ENCODE results near the gene CELF4. TPM values are rescaled to one million over a fixed set of nuclear protein-coding genes. Genes with fewer than 3 reads are reported as not detected.

CELF4 gene
- total and polyA plus RNA-seq, 10 of the 15 experiments (the other 5 are each of a cell fraction or from before 2014, with no cell fraction given) = 0.03 to 0.32 TPM; not detected in 8

DNA sequence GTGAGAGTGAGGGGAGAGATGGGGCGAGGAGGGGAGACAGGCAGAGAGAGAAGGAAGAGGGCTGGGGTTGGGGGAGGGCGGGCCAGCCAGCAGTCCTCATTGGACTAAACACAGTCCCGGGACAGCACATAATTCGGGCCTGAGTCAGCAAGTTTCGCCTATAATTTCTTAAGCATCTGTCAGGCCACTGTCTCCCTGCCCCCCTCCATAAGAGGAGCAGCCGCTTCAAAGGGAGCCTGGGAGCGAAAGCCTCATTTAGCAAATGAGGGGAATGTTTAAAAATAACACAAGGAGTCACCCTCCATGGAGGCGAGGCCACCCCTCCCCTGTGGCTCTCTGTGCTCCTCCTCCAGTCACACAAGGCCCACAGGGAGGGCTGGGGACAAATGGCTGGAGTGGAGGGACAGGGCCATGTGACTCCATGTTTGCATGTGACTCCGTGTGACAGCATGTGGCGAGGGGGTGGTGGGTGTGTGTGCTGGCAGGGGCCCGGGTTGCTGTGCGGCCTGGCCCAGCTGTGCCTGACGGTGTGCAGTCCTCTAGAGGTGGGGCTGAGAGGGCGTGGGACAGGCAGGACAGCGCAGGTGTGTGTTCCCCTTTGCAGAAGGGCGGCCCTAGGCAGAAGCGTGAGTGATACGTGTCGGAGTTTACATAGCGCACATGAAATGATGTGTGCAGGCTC lies 162.4 kb downstream of the CELF4 start:
- Histone ChIP-seq H3K4me2 (ENCODE audit: control insufficient read depth, insufficient read depth) (no peak overlapping the region), H2AFZ (ENCODE audit: control insufficient read depth, low read depth, low read length) (no peak overlapping the region), H3K27ac (ENCODE audit: control insufficient read depth, insufficient read depth) (no peak overlapping the region), H3K9ac (ENCODE audit: control insufficient read depth, insufficient read depth, low read length) (no peak overlapping the region), H3K36me3 (ENCODE audit: control insufficient read depth in 2 of 2, insufficient read depth in 2 of 2, low read length in 1 of 2) (no peaks in the 10 kb centered on the region), H3K4me1 (ENCODE audit: control insufficient read depth, insufficient read depth, low read length) (no peaks in the 10 kb centered on the region), H4K20me1 (ENCODE audit: control insufficient read depth, insufficient read depth) (no peaks in the 10 kb centered on the region), H3K4me3 (no peak overlapping the region), H3K9me3 (replicated peaks; ENCODE audit: control insufficient read depth, insufficient read depth, low read length) (no peaks in the 10 kb centered on the region), H3K27me3 (replicated peaks in 1 of 2; ENCODE audit: control insufficient read depth in 2 of 2, insufficient read depth in 2 of 2, low read length in 1 of 2) (no peaks in the 10 kb centered on the region), H3K79me2 (ENCODE audit: control insufficient read depth, insufficient read depth, low read length) (no peaks in the 10 kb centered on the region)
- DNase-seq (ENCODE audit: low read depth, low spot score) (no peak), FAIRE-seq (no peak), ATAC-seq (no peak)
- ChIA-PET SMC1A (ENCODE audit: uncharacterized antibody, unreplicated experiment) (no interaction called here), CTCF (no interaction called here), POLR2A (no interaction called here), RAD21 (ENCODE audit: unreplicated experiment) (no interaction called here)
- TF ChIP-seq TBL1XR1 (IDR thresholded peaks at IDR 0.05; ENCODE audit: low read depth, low read length) (no peak), NFXL1 (IDR thresholded peaks at IDR 0.05; ENCODE audit: borderline replicate concordance) (no peak), PAX8 (IDR thresholded peaks at IDR 0.05) (no peak)
- TF ChIP-seq, protein P1, sequence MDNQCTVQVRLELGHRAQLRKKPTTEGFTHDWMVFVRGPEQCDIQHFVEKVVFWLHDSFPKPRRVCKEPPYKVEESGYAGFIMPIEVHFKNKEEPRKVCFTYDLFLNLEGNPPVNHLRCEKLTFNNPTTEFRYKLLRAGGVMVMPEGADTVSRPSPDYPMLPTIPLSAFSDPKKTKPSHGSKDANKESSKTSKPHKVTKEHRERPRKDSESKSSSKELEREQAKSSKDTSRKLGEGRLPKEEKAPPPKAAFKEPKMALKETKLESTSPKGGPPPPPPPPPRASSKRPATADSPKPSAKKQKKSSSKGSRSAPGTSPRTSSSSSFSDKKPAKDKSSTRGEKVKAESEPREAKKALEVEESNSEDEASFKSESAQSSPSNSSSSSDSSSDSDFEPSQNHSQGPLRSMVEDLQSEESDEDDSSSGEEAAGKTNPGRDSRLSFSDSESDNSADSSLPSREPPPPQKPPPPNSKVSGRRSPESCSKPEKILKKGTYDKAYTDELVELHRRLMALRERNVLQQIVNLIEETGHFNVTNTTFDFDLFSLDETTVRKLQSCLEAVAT (IDR thresholded peaks at IDR 0.05) = no peak
- in situ Hi-C loops (cut with MboI) (no loop called here), intact Hi-C loops (cut with micrococcal nuclease; ENCODE audit: unreplicated experiment) (no loop called here)
- BruUV-seq (replicated peaks) = no TSS peak
- WGBS (ENCODE audit: insufficient coverage, insufficient replicate concordance, low lambda C conversion rate, missing lambda C conversion rate) = 40% methylated on average over 18 of the region's 20 CpGs

DNA sequence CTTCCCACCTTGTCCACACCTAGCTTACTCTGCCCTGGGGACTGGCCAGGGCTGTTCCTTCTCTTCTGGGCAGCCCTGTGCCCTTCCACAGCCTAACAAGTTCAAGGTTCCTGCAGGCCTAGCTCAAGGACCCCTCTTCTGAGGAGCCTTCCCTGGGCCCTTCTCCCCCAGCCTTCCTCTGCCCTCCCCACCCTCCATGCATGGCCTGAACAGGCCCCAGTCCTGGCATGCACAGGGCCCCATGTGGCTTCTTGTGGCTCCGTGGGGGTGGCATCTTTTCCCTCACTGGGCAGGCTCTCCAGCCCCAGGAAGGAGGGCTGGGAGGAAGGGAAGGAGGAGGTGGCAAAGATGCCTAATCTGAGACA lies 162.9 kb downstream of the CELF4 start:
- ChIA-PET CTCF (no interaction called here), SMC1A (ENCODE audit: uncharacterized antibody, unreplicated experiment) (no interaction called here), POLR2A (no interaction called here), RAD21 (ENCODE audit: unreplicated experiment) (no interaction called here)
- intact Hi-C loops (cut with micrococcal nuclease; ENCODE audit: unreplicated experiment) = no loop called here
- H3K4me1 ChIP-seq (ENCODE audit: control insufficient read depth, insufficient read depth, low read length) = no peaks in the 10 kb centered on the region
- no peak overlapping the region for H3K4me3 ChIP-seq
- in situ Hi-C loops (cut with MboI) = no loop called here
- ATAC-seq = no peak
- no peak overlapping the region for H3K4me2 ChIP-seq (ENCODE audit: control insufficient read depth, insufficient read depth)
- no peaks in the 10 kb centered on the region for H3K27me3 ChIP-seq (replicated peaks in 1 of 2; ENCODE audit: control insufficient read depth in 2 of 2, insufficient read depth in 2 of 2, low read length in 1 of 2)
- H3K79me2 ChIP-seq (ENCODE audit: control insufficient read depth, insufficient read depth, low read length) = no peaks in the 10 kb centered on the region
- no peak for FAIRE-seq
- TF ChIP-seq, protein P2, sequence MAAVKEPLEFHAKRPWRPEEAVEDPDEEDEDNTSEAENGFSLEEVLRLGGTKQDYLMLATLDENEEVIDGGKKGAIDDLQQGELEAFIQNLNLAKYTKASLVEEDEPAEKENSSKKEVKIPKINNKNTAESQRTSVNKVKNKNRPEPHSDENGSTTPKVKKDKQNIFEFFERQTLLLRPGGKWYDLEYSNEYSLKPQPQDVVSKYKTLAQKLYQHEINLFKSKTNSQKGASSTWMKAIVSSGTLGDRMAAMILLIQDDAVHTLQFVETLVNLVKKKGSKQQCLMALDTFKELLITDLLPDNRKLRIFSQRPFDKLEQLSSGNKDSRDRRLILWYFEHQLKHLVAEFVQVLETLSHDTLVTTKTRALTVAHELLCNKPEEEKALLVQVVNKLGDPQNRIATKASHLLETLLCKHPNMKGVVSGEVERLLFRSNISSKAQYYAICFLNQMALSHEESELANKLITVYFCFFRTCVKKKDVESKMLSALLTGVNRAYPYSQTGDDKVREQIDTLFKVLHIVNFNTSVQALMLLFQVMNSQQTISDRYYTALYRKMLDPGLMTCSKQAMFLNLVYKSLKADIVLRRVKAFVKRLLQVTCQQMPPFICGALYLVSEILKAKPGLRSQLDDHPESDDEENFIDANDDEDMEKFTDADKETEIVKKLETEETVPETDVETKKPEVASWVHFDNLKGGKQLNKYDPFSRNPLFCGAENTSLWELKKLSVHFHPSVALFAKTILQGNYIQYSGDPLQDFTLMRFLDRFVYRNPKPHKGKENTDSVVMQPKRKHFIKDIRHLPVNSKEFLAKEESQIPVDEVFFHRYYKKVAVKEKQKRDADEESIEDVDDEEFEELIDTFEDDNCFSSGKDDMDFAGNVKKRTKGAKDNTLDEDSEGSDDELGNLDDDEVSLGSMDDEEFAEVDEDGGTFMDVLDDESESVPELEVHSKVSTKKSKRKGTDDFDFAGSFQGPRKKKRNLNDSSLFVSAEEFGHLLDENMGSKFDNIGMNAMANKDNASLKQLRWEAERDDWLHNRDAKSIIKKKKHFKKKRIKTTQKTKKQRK (IDR thresholded peaks at IDR 0.05; ENCODE audit: low read depth, low read length) = no peak
- TF ChIP-seq ZNF384 (IDR thresholded peaks at IDR 0.05; ENCODE audit: borderline replicate concordance, low read depth, low read length) = no peak
- no peak overlapping the region for H3K27ac ChIP-seq (ENCODE audit: control insufficient read depth, insufficient read depth)
- no peaks in the 10 kb centered on the region for H3K9me3 ChIP-seq (replicated peaks; ENCODE audit: control insufficient read depth, insufficient read depth, low read length)
- H3K36me3 ChIP-seq (ENCODE audit: control insufficient read depth in 2 of 2, insufficient read depth in 2 of 2, low read length in 1 of 2) = no peaks in the 10 kb centered on the region
- no peaks in the 10 kb centered on the region for H4K20me1 ChIP-seq (ENCODE audit: control insufficient read depth, insufficient read depth)
- WGBS (ENCODE audit: insufficient coverage, insufficient replicate concordance, low lambda C conversion rate, missing lambda C conversion rate) = 9% methylated on average over 1 of the region's 1 CpG
- H2AFZ ChIP-seq (ENCODE audit: control insufficient read depth, low read depth, low read length) = no peak overlapping the region
- BruUV-seq (replicated peaks) = no TSS peak
- no peak for DNase-seq (ENCODE audit: low read depth, low spot score)
- no peak overlapping the region for H3K9ac ChIP-seq (ENCODE audit: control insufficient read depth, insufficient read depth, low read length)

Data from GM12878 (cell line).